ENCODE results near the gene EDIL3. TPM values are rescaled to one million over a fixed set of nuclear protein-coding genes. Genes with fewer than 3 reads are reported as not detected.

EDIL3 gene
- total and polyA plus RNA-seq, 2 of the 8 experiments (the other 6 are each of a cell fraction or from before 2014, with no cell fraction given): 14.7 to 47.2 TPM

- Histone ChIP-seq H3K79me2 (ENCODE audit: control insufficient read depth in 1 of 2, insufficient read depth in 2 of 2, low read length in 2 of 2) (no peaks in the 10 kb centered on the region), H3K27ac (ENCODE audit: low read depth, low read length) (no peak overlapping the region), H3K14ac (ENCODE audit: insufficient read length) (no peak overlapping the region), H3K9ac (replicated peaks in 1 of 4; ENCODE audit: extremely low read depth in 1 of 4, low read depth in 3 of 4, low read length in 3 of 4) (no peak overlapping the region), H2BK15ac (ENCODE audit: low read length) (no peak overlapping the region), H4K8ac (ENCODE audit: extremely low read depth, insufficient read depth, low read length) (no peak overlapping the region), H2BK20ac (ENCODE audit: low read length) (no peak overlapping the region), H4K20me1 (replicated peaks in 1 of 2; ENCODE audit: control insufficient read depth in 1 of 2, insufficient read depth in 2 of 2, low read length in 2 of 2) (no peaks in the 10 kb centered on the region), H3K4me3 (ENCODE audit: extremely low read depth in 1 of 4, insufficient read depth in 2 of 4, low read depth in 3 of 4, low read length in 4 of 4) (no peak overlapping the region), H3K36me3 (ENCODE audit: control insufficient read depth in 2 of 4, insufficient read depth in 4 of 4, low read length in 3 of 4) (no peaks in the 10 kb centered on the region), H3K18ac (ENCODE audit: extremely low read depth, low read length) (no peak overlapping the region), H3K4me2 (ENCODE audit: insufficient read depth in 1 of 2, low read depth in 2 of 2, low read length in 2 of 2) (no peak overlapping the region), H4K91ac (replicated peaks; ENCODE audit: insufficient read length, low read length) (no peak overlapping the region), H2AFZ (ENCODE audit: low read length) (no peak overlapping the region), H3K4ac (replicated peaks; ENCODE audit: insufficient read length, low read depth, low read length) (no peak overlapping the region), H3K4me1 (replicated peaks in 1 of 4; ENCODE audit: control insufficient read depth in 3 of 4, insufficient read depth in 4 of 4, low read length in 3 of 4) (peaks cover 0 to 4% (median 1%) of the 10 kb centered on the region in 4 experiments; a peak in 3 of 7 replicates), H2AK5ac (ENCODE audit: low read depth, low read length) (no peak overlapping the region), H2BK120ac (replicated peaks; ENCODE audit: low read depth, low read length) (no peak overlapping the region), H2BK12ac (ENCODE audit: low read depth, low read length) (no peak overlapping the region), H3K9me3 (ENCODE audit: insufficient read depth in 2 of 2, low read depth in 1 of 2, low read length in 1 of 2) (no peaks in the 10 kb centered on the region), H3K56ac (replicated peaks; ENCODE audit: insufficient read length, low read depth, low read length) (no peak overlapping the region), H4K5ac (ENCODE audit: insufficient read length, low read depth, low read length) (no peak overlapping the region), H2BK5ac (ENCODE audit: low read depth, low read length) (no peak overlapping the region), H3K27me3 (replicated peaks in 1 of 4; ENCODE audit: control insufficient read depth in 3 of 4, extremely low read depth in 1 of 4, insufficient read depth in 3 of 4, low read length in 3 of 4) (no peaks in the 10 kb centered on the region), H3K23ac (ENCODE audit: insufficient read length) (no peak overlapping the region), H3K79me1 (ENCODE audit: low read depth, low read length) (no peaks in the 10 kb centered on the region), H3K23me2 (ENCODE audit: low read depth, low read length) (no peaks in the 10 kb centered on the region; the same call in 1 of the 2 replicates)
- WGBS, 2 experiments (ENCODE audit: extremely low coverage in 1 of 2, insufficient coverage in 1 of 2, insufficient read length in 1 of 2, insufficient replicate concordance in 2 of 2, low coverage in 1 of 2, low lambda C conversion rate in 2 of 2, missing lambda C conversion rate in 1 of 2): 96% methylated on average over 1 of the region's 1 CpG; no CpG with 5 or more reads in 1 of the 2 experiments
- CTCF ChIA-PET (ENCODE audit: partially characterized antibody): interaction anchor here (0.6 to 2.2 kb wide), 8 partner anchors 8 to 516 kb away, joined by 3 to 8 read pairs (median 4); no protein-coding TSS in a partner anchor
- peak; percentile 7 for FAIRE-seq
- POLR2A ChIA-PET (ENCODE audit: partially characterized antibody): no interaction called here
- no peak for DNase-seq (ENCODE audit: low read depth in 1 of 2, low spot score in 2 of 2)
- TF ChIP-seq BRCA1 (IDR thresholded peaks at IDR 0.05; ENCODE audit: low read depth, low read length): no peak
- TF ChIP-seq CEBPB (IDR thresholded peaks at IDR 0.05; ENCODE audit: low read depth, low read length): no peak
- no peak for TF ChIP-seq TBP (IDR thresholded peaks at IDR 0.05; ENCODE audit: low read depth, low read length)
- no peak for TF ChIP-seq ASH2L (IDR thresholded peaks at IDR 0.05; ENCODE audit: low read length)
- TF ChIP-seq TAF1 (IDR thresholded peaks at IDR 0.05; ENCODE audit: low read depth, low read length): no peak
- no peak for TF ChIP-seq SP1 (IDR thresholded peaks at IDR 0.05; ENCODE audit: low read depth, low read length)
- no peak for TF ChIP-seq NANOG (IDR thresholded peaks at IDR 0.05; ENCODE audit: insufficient read depth, low read depth, low read length, poor library complexity, severe bottlenecking)
- no peak for TF ChIP-seq SIN3A (conservative IDR thresholded peaks at IDR 0.05 in 1 of 2, IDR thresholded peaks at IDR 0.05 in 1 of 2; ENCODE audit: low read depth in 1 of 2, low read length in 2 of 2)
- no peak for TF ChIP-seq JUND (IDR thresholded peaks at IDR 0.05; ENCODE audit: low read length)
- no peak for TF ChIP-seq HDAC2 (IDR thresholded peaks at IDR 0.05; ENCODE audit: borderline replicate concordance in 1 of 2, low read depth in 2 of 2, low read length in 2 of 2)
- TF ChIP-seq TCF12 (IDR thresholded peaks at IDR 0.05; ENCODE audit: low read depth, low read length): no peak
Measured at GRCh38 chr5:84275609-84276008, 109.1 kb downstream of the EDIL3 start.

Measured in H1 (cell line).